CD14-positive monocyte (primary cell): ENCODE data around the gene ERMARD. TPM values are rescaled to one million over a fixed set of nuclear protein-coding genes. Genes with fewer than 3 reads are reported as not detected.

Experiments
- DNase-seq, 3 donors: peaks; one replicate each; pipeline ENCODE4 v3.0.0-alpha.2; 2011 to 2022
- H2AFZ ChIP-seq: 2 replicates; pipeline ENCODE4 v1.6.0; 2012; ENCODE audit warnings: mild to moderate bottlenecking, low read depth, low read length, inconsistent platforms; ENCODE audit not compliant: insufficient read depth, poor library complexity, severe bottlenecking
- H3K27ac ChIP-seq, 2 donors: 1 replicate in 1 of 2; 2 replicates in 1 of 2; pipeline ENCODE4 v1.5.1; 2012 to 2013; ENCODE audit warnings: low read length in 2 of 2, control low read depth in 1 of 2, inconsistent platforms in 1 of 2, low read depth in 1 of 2, mild to moderate bottlenecking in 1 of 2
- H3K27me3 ChIP-seq, 2 donors: one replicate each; pipeline versions ENCODE4 v1.6.0 to v1.6.1; 2011 to 2013; ENCODE audit warnings: low read length in 2 of 2; ENCODE audit not compliant: control insufficient read depth in 2 of 2, insufficient read depth in 2 of 2
- H3K36me3 ChIP-seq, 2 donors: replicated peaks in 1 of 2; 1 replicate in 1 of 2; 2 replicates in 1 of 2; pipeline versions ENCODE4 v1.5.1 to v1.6.1; 2012 to 2013; ENCODE audit warnings: low read length in 2 of 2, control low read depth in 1 of 2, inconsistent platforms in 1 of 2, mild to moderate bottlenecking in 1 of 2; ENCODE audit not compliant: insufficient read depth in 2 of 2, control insufficient read depth in 1 of 2
- H3K4me1 ChIP-seq, 2 donors: 1 replicate in 1 of 2; 2 replicates in 1 of 2; pipeline versions ENCODE4 v1.5.1 to v1.6.1; 2012 to 2013; ENCODE audit warnings: low read length in 2 of 2, control low read depth in 1 of 2, inconsistent platforms in 1 of 2, mild to moderate bottlenecking in 1 of 2, moderate library complexity in 1 of 2; ENCODE audit not compliant: insufficient read depth in 2 of 2, control insufficient read depth in 1 of 2
- H3K4me2 ChIP-seq: replicated peaks from 2 replicates; pipeline ENCODE3; 2012; ENCODE audit warnings: low read length, moderate library complexity, mild to moderate bottlenecking; ENCODE audit not compliant: poor library complexity, severe bottlenecking; ENCODE audit errors: extremely low read depth
- H3K4me3 ChIP-seq, 3 experiments: fragments of 200-600 bp in 1 of 3; sonication (generic) in 1 of 3; replicated peaks in 1 of 3; 1 replicate in 2 of 3; 2 replicates in 1 of 3; pipeline ENCODE4 v1.5.1; 2011 to 2013; ENCODE audit warnings: low read length in 3 of 3, mild to moderate bottlenecking in 3 of 3, control low read depth in 2 of 3, low read depth in 2 of 3, inconsistent platforms in 1 of 3, moderate library complexity in 1 of 3
- H3K79me2 ChIP-seq: 2 replicates; pipeline ENCODE4 v1.6.0; 2012; ENCODE audit warnings: mild to moderate bottlenecking, control low read depth, inconsistent platforms, low read length, moderate library complexity; ENCODE audit not compliant: insufficient read depth
- H3K9ac ChIP-seq: 2 replicates; pipeline ENCODE4 v1.6.0; 2017; ENCODE audit warnings: low read length, mild to moderate bottlenecking; ENCODE audit not compliant: insufficient read depth, poor library complexity, severe bottlenecking
- H3K9me3 ChIP-seq, 2 donors: replicated peaks in 1 of 2; 1 replicate in 1 of 2; 2 replicates in 1 of 2; pipeline versions ENCODE4 v1.5.1 to v1.6.1; 2012 to 2013; ENCODE audit warnings: low read length in 2 of 2, control low read depth in 1 of 2; ENCODE audit not compliant: control insufficient read depth in 1 of 2, insufficient read depth in 1 of 2
- H4K20me1 ChIP-seq: 2 replicates; pipeline ENCODE4 v1.6.0; 2012; ENCODE audit warnings: mild to moderate bottlenecking, low read length, control low read depth, moderate library complexity; ENCODE audit not compliant: insufficient read depth
- H3K27ac Mint-ChIP-seq, 7 donors: one replicate each; pipeline ENCODE4 v1.8.0; 2020; ENCODE audit warnings: mild to moderate bottlenecking in 7 of 7, mixed read lengths in 7 of 7, moderate library complexity in 6 of 7, inconsistent platforms in 2 of 7
- H3K27me3 Mint-ChIP-seq, 3 donors: one replicate each; pipeline ENCODE4 v1.8.0; 2021 to 2022; ENCODE audit warnings: low read depth in 3 of 3, mild to moderate bottlenecking in 3 of 3, mixed read lengths in 3 of 3, moderate library complexity in 3 of 3, inconsistent platforms in 1 of 3
- H3K36me3 Mint-ChIP-seq, 2 donors: one replicate each; pipeline ENCODE4 v1.8.0; 2020; ENCODE audit warnings: mixed read lengths in 2 of 2, inconsistent platforms in 1 of 2, mild to moderate bottlenecking in 1 of 2
- H3K4me1 Mint-ChIP-seq: one replicate; pipeline ENCODE4 v1.8.0; 2020; ENCODE audit warnings: mild to moderate bottlenecking, mixed read lengths
- H3K4me3 Mint-ChIP-seq, 2 donors: one replicate each; pipeline ENCODE4 v1.8.0; 2020; ENCODE audit warnings: mild to moderate bottlenecking in 2 of 2, mixed read lengths in 2 of 2, moderate library complexity in 1 of 2
- H3K9me3 Mint-ChIP-seq, 7 donors: one replicate each; pipeline ENCODE4 v1.8.0; 2020 to 2022; ENCODE audit warnings: mixed read lengths in 7 of 7, mild to moderate bottlenecking in 6 of 7, moderate library complexity in 6 of 7, inconsistent platforms in 2 of 7
- CTCF ChIP-seq: fragments of 200-600 bp; IDR thresholded peaks from one replicate; pipeline ENCODE4 v1.8.0; 2022; ENCODE audit warnings: antibody characterized with exemption, mild to moderate bottlenecking
- WGBS: methylation state at CpG from one replicate; pipeline ENCODE4 v1.1.5; 2013; ENCODE audit warnings: missing lambda C conversion rate; ENCODE audit not compliant: insufficient coverage; 5-methylcytosine and 5-hydroxymethylcytosine counted together
- intact Hi-C, 2 donors: fragments of 100-400 bp; cut with micrococcal nuclease; formaldehyde crosslinking; loops; one replicate each; pipeline versions ENCODE4 v1.15.0 to v1.15.1; 2023
- polyA plus RNA-seq, 3 donors: library from polyadenylated mRNA; depleted of rRNA in 1 of 3; unstranded in 2 of 3; stranded (reverse) in 1 of 3; fragments of 300-500 nt in 2 of 3; fragments of >200 nt in 1 of 3; fragmentation: Illumina TruSeq in 2 of 3; gene quantifications; 1 replicate in 2 of 3; 2 replicates in 1 of 3; pipeline ENCODE4 v1.2.3, GENCODE V29; 2012 to 2021

The ERMARD gene
- polyA plus RNA-seq, 3 donors: 10.6 to 33.0 (median 11.2) TPM

GRCh38 chr6:169707772-169708171 lies 43.6 kb upstream of the ERMARD start:
- Histone ChIP-seq H3K4me2 (no peak overlapping the region), H3K9ac (no peak overlapping the region)
- H3K4me1 Mint-ChIP-seq: peaks cover 28% of the 10 kb centered on the region

GRCh38 chr6:169709293-169709692 lies 42.1 kb upstream of the ERMARD start:
- Histone ChIP-seq H3K27me3 (no peaks in the 10 kb centered on the region), H4K20me1 (peaks cover 7% of the 10 kb centered on the region), H3K27ac (no peak overlapping the region), H3K9ac (no peak overlapping the region), H3K4me1 (peaks cover 0 to 3% of the 10 kb centered on the region in 2 donors), H3K4me2 (no peak overlapping the region), H3K9me3 (no peaks in the 10 kb centered on the region), H3K79me2 (peaks cover 14% of the 10 kb centered on the region), H3K4me3 (no peak overlapping the region), H2AFZ (no peak overlapping the region), H3K36me3 (peaks cover 29 to 68% of the 10 kb centered on the region in 2 donors)
- no peak for TF ChIP-seq CTCF
- DNase-seq: no peak
- Mint-ChIP-seq H3K36me3 (peaks cover 37 to 44% of the 10 kb centered on the region in 2 donors), H3K27ac (no peak overlapping the region), H3K4me3 (no peak overlapping the region), H3K4me1 (peaks cover 15% of the 10 kb centered on the region), H3K9me3 (no peaks in the 10 kb centered on the region), H3K27me3 (no peaks in the 10 kb centered on the region)
- intact Hi-C loops: loop anchor here in 1 of 2 donors (10.0 kb wide), 1 partner anchor 494 kb away; no protein-coding TSS in a partner anchor

More at GRCh38 chr6:169707772-169708171, 43.6 kb upstream of the ERMARD start:
- H3K9me3 Mint-ChIP-seq: no peaks in the 10 kb centered on the region
- Histone ChIP-seq H3K4me1 (peaks cover 12 to 18% of the 10 kb centered on the region in 2 donors), H2AFZ (no peak overlapping the region), H4K20me1 (peaks cover 13% of the 10 kb centered on the region), H3K27me3 (no peaks in the 10 kb centered on the region), H3K4me3 (no peak overlapping the region), H3K79me2 (peaks cover 30% of the 10 kb centered on the region), H3K9me3 (no peaks in the 10 kb centered on the region), H3K27ac (no peak overlapping the region), H3K36me3 (peaks cover 26 to 55% of the 10 kb centered on the region in 2 donors)
- no peak for TF ChIP-seq CTCF
- H3K36me3 Mint-ChIP-seq: peaks cover 35 to 39% of the 10 kb centered on the region in 2 donors
- H3K4me3 Mint-ChIP-seq: no peak overlapping the region
- WGBS: no CpG with 5 or more reads among the region's 2 CpGs
- intact Hi-C loops: loop anchor here in 1 of 2 donors (10.0 kb wide), 1 partner anchor 493 kb away; no protein-coding TSS in a partner anchor
- H3K27me3 Mint-ChIP-seq: no peaks in the 10 kb centered on the region
- no peak overlapping the region for H3K27ac Mint-ChIP-seq
- DNase-seq: no peak
